K562 (cell line): ENCODE data around the gene MCCC1. TPM values are rescaled to one million over a fixed set of nuclear protein-coding genes. Genes with fewer than 3 reads are reported as not detected.

ENCODE experiments used
- BRD9 ChIP-seq: fragments of 450-650 bp; IDR thresholded peaks from 2 replicates; pipeline ENCODE4 v1.6.1; 2018; ENCODE audit warnings: low read depth; ENCODE audit not compliant: partially characterized antibody
- CBFA2T2 ChIP-seq: fragments of 450-650 bp; conservative IDR thresholded peaks from 2 replicates; pipeline ENCODE4 v1.6.1; 2017; ENCODE audit warnings: mild to moderate bottlenecking
- DACH1 ChIP-seq: fragments of 450-650 bp; IDR thresholded peaks from 2 replicates; pipeline ENCODE4 v1.6.1; 2018; ENCODE audit not compliant: partially characterized antibody
- E2F4 ChIP-seq: sonication (generic); formaldehyde crosslinking; IDR thresholded peaks from 2 replicates; pipeline ENCODE4 v1.8.0; 2022; ENCODE audit warnings: mild to moderate bottlenecking, low read depth, missing genetic modification reagents
- EP400 ChIP-seq: fragments of 450-650 bp; IDR thresholded peaks from 2 replicates; pipeline ENCODE4 v1.6.1; 2017; ENCODE audit warnings: antibody characterized with exemption, mild to moderate bottlenecking, moderate library complexity
- FOSL1 ChIP-seq: fragments of 200-800 bp; sonication (Bioruptor generic); conservative IDR thresholded peaks from 2 replicates; pipeline ENCODE4 v1.6.1; 2016; ENCODE audit warnings: missing genetic modification characterization, missing compliant biosample characterization
- MCM2 ChIP-seq: fragments of 450-650 bp; IDR thresholded peaks from 2 replicates; pipeline ENCODE4 v1.6.1; 2017; ENCODE audit warnings: low read depth, mild to moderate bottlenecking
- MITF ChIP-seq: IDR thresholded peaks from 2 replicates; pipeline ENCODE4 v1.6.1; 2014; ENCODE audit warnings: antibody characterized with exemption
- SMARCA4 ChIP-seq: fragments of 450-650 bp; IDR thresholded peaks from 2 replicates; pipeline ENCODE4 v1.6.1; 2016
- ZBED1 ChIP-seq: IDR thresholded peaks from 2 replicates; pipeline ENCODE4 v1.6.1; 2014
- ZEB2 ChIP-seq: fragments of 450-650 bp; IDR thresholded peaks from 2 replicates; pipeline ENCODE4 v1.6.1; 2016
- ZFP30 ChIP-seq: fragments of 250-450 bp; sonication (Bioruptor Pico); IDR thresholded peaks from 2 replicates; pipeline ENCODE4 v1.8.0; 2022; ENCODE audit warnings: moderate library complexity, mild to moderate bottlenecking, inconsistent platforms, borderline replicate concordance
- ZFX ChIP-seq: sonication (generic); formaldehyde crosslinking; IDR thresholded peaks from 2 replicates; pipeline ENCODE4 v1.8.0; 2022; ENCODE audit warnings: mild to moderate bottlenecking, missing genetic modification reagents, moderate library complexity
- ZNF274 ChIP-seq: IDR thresholded peaks from 2 replicates; pipeline ENCODE4 v1.6.1; 2011; ENCODE audit warnings: low read depth, mild to moderate bottlenecking, low read length, moderate library complexity, borderline replicate concordance
- polyA plus RNA-seq, 8 experiments: library from polyadenylated mRNA; depleted of rRNA in 4 of 8; stranded (reverse) in 5 of 8; unstranded in 3 of 8; fragments of >200 nt; fragmentation: Nextera tagmentation in 2 of 8; fragmentation: Illumina TruSeq in 1 of 8; extraction: Ambion mirVana in 2 of 8; extraction: Trizol in 1 of 8; gene quantifications; 2 replicates each; pipeline versions ENCODE4 v1.2.1 to v1.2.3, GENCODE V29; 2011 to 2014; ENCODE audit warnings: inconsistent platforms in 1 of 8, missing spikeins in 1 of 8
- total RNA-seq, 7 experiments: library from RNA; depleted of rRNA in 6 of 7; stranded (reverse); fragments of >200 nt in 6 of 7; fragmentation: Illumina TruSeq in 2 of 7; extraction: Trizol in 2 of 7; gene quantifications; 2 replicates each; pipeline versions ENCODE4 v1.2.1 to v1.2.3, GENCODE V29; 2011 to 2021; ENCODE audit warnings: low replicate concordance in 1 of 7
- TF ChIP-seq, protein P1 (sequence below): sonication (generic); formaldehyde crosslinking; IDR thresholded peaks from 2 replicates; pipeline ENCODE4 v1.8.1; 2023; ENCODE audit warnings: mild to moderate bottlenecking, missing genetic modification reagents
- TF ChIP-seq, protein P2 (sequence below): fragments of 450-650 bp; IDR thresholded peaks from 2 replicates; pipeline ENCODE4 v1.6.1; 2016; ENCODE audit warnings: missing biosample characterization, missing genetic modification characterization
- TF ChIP-seq, protein P3 (sequence below): fragments of 200-800 bp; sonication (Bioruptor generic); IDR thresholded peaks from 2 replicates; pipeline ENCODE4 v1.6.1; 2017; ENCODE audit warnings: missing genetic modification characterization, missing compliant biosample characterization

Gene MCCC1
- total and polyA plus RNA-seq, 9 of the 15 experiments (the other 6 are each of a cell fraction or from before 2014, with no cell fraction given) = 13.7 to 26.9 (median 23.0) TPM

GRCh38 chr3:183106635-183107034 is 7.3 kb upstream of the MCCC1 start (continued):
- TF ChIP-seq E2F4 (CRISPR knock-in tag) = no peak
- no peak for TF ChIP-seq ZBED1
- TF ChIP-seq MITF = no peak
- TF ChIP-seq, protein P1, sequence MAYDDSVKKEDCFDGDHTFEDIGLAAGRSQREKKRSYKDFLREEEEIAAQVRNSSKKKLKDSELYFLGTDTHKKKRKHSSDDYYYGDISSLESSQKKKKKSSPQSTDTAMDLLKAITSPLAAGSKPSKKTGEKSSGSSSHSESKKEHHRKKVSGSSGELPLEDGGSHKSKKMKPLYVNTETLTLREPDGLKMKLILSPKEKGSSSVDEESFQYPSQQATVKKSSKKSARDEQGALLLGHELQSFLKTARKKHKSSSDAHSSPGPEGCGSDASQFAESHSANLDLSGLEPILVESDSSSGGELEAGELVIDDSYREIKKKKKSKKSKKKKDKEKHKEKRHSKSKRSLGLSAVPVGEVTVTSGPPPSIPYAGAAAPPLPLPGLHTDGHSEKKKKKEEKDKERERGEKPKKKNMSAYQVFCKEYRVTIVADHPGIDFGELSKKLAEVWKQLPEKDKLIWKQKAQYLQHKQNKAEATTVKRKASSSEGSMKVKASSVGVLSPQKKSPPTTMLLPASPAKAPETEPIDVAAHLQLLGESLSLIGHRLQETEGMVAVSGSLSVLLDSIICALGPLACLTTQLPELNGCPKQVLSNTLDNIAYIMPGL (CRISPR knock-in tag) = no peak
- no peak for TF ChIP-seq ZFX (CRISPR knock-in tag)
- TF ChIP-seq SMARCA4 = peak; percentile 67
- TF ChIP-seq DACH1 = no peak
- no peak for TF ChIP-seq EP400
- no peak for TF ChIP-seq BRD9
- TF ChIP-seq MCM2 = no peak
- TF ChIP-seq ZNF274 = no peak
- TF ChIP-seq FOSL1 = peak; percentile 79
- TF ChIP-seq, protein P2, sequence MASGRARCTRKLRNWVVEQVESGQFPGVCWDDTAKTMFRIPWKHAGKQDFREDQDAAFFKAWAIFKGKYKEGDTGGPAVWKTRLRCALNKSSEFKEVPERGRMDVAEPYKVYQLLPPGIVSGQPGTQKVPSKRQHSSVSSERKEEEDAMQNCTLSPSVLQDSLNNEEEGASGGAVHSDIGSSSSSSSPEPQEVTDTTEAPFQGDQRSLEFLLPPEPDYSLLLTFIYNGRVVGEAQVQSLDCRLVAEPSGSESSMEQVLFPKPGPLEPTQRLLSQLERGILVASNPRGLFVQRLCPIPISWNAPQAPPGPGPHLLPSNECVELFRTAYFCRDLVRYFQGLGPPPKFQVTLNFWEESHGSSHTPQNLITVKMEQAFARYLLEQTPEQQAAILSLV (tag) = no peak
- TF ChIP-seq CBFA2T2 = peak; percentile 35
- no peak for TF ChIP-seq ZFP30 (CRISPR knock-in tag)
- peak; percentile 85 for TF ChIP-seq ZEB2
- TF ChIP-seq, protein P3, sequence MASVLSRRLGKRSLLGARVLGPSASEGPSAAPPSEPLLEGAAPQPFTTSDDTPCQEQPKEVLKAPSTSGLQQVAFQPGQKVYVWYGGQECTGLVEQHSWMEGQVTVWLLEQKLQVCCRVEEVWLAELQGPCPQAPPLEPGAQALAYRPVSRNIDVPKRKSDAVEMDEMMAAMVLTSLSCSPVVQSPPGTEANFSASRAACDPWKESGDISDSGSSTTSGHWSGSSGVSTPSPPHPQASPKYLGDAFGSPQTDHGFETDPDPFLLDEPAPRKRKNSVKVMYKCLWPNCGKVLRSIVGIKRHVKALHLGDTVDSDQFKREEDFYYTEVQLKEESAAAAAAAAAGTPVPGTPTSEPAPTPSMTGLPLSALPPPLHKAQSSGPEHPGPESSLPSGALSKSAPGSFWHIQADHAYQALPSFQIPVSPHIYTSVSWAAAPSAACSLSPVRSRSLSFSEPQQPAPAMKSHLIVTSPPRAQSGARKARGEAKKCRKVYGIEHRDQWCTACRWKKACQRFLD (CRISPR knock-in tag) = no peak
